KMS-11 (cell line): Measurements from ENCODE around the gene TTC32.

Experiments
- H2AFZ ChIP-seq: fragments of 200-600 bp; sonication (generic); 2 replicates; pipeline ENCODE4 v1.6.1; 2016; ENCODE audit warnings: antibody characterized with exemption, mixed run types, low read depth
- H3K27ac ChIP-seq: fragments of 200-600 bp; sonication (generic); 2 replicates; pipeline ENCODE4 v1.6.1; 2016; ENCODE audit warnings: mild to moderate bottlenecking, mixed run types
- H3K27me3 ChIP-seq: fragments of 200-600 bp; sonication (generic); 2 replicates; pipeline ENCODE4 v1.6.1; 2017; ENCODE audit warnings: mild to moderate bottlenecking, low read depth, mixed run types, moderate library complexity; ENCODE audit not compliant: insufficient read depth
- H3K36me3 ChIP-seq: fragments of 200-600 bp; sonication (generic); 2 replicates; pipeline ENCODE4 v1.6.1; 2017; ENCODE audit warnings: mild to moderate bottlenecking, mixed run types; ENCODE audit not compliant: insufficient read depth
- H3K4me1 ChIP-seq: fragments of 200-600 bp; sonication (generic); 2 replicates; pipeline ENCODE4 v1.6.1; 2016; ENCODE audit warnings: mild to moderate bottlenecking, low read depth, mixed run types; ENCODE audit not compliant: poor library complexity, severe bottlenecking
- H3K4me2 ChIP-seq: fragments of 200-600 bp; sonication (generic); 2 replicates; pipeline ENCODE4 v1.7.0; 2016; ENCODE audit warnings: mild to moderate bottlenecking, mixed run types
- H3K4me3 ChIP-seq: fragments of 200-600 bp; sonication (generic); IDR thresholded peaks from 2 replicates; pipeline ENCODE4 v1.6.1; 2017; ENCODE audit warnings: low read depth, low read length, mixed read lengths; ENCODE audit not compliant: insufficient read depth
- H3K79me2 ChIP-seq: fragments of 200-600 bp; sonication (generic); 2 replicates; pipeline ENCODE4 v1.6.1; 2016; ENCODE audit warnings: low read depth, mixed run types; ENCODE audit not compliant: insufficient read depth
- H3K9ac ChIP-seq: fragments of 200-600 bp; sonication (generic); 2 replicates; pipeline ENCODE4 v1.6.1; 2016; ENCODE audit warnings: mild to moderate bottlenecking, mixed run types
- H4K20me1 ChIP-seq: fragments of 200-600 bp; sonication (generic); 2 replicates; pipeline ENCODE4 v1.6.1; 2016; ENCODE audit warnings: mild to moderate bottlenecking, mixed run types; ENCODE audit not compliant: insufficient read depth
- TF ChIP-seq, protein P1 (sequence below): fragments of 200-600 bp; sonication (generic); conservative IDR thresholded peaks from 2 replicates; pipeline ENCODE4 v1.6.1; 2017; ENCODE audit warnings: low read depth, mild to moderate bottlenecking, antibody characterized with exemption, low read length, moderate library complexity, mixed read lengths

The TTC32 gene

DNA sequence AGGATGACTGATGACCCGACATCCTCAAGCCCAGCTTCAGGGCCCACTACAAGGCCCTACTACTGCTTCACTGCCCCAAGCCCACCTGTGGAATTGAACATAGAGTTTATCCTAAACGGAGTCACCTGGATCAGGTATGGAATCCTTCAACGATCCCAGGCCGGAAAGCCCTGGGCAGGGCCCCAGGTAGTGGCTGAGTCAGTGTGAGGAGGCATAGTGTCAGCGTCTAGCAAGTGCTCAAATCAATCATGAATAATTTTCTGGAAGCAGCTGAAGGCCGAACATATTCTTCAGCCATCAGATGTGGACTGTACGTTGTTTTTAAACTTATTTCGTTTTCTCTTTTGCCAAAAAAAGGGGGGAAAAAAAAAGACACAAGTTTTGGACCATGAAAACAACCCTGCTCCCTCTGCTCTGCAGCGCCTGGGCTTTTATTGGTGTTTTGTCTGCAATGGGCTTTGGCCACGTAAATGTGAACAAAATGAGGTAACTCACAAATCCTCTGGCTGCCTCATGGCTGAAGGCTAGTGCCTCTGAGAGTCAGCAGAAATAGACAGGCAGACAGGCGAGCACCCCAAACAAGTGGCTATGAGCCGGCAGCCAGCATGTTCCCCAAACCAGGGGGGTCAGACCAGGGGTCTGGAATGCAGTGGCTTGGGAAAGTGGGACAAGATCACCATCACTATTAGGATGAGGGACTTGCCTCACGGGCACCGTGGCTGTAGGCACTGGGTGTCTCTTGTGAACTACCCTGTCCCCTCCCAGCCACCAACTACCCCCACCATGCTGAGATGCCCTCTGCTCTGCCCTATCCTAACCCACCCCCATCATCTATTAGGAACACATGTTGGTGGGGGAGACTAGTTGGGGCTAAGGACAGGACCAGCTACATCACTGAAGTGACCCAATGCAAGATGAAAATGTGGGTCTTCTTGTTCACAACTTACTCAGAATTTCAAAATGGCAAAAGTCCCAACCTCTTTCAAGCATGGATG, 51.4 kb downstream of the TTC32 start:
- Histone ChIP-seq H3K79me2 (no peaks in the 10 kb centered on the region), H3K4me2 (no peak overlapping the region), H3K36me3 (no peaks in the 10 kb centered on the region), H3K4me3 (no peak overlapping the region), H4K20me1 (no peaks in the 10 kb centered on the region), H3K9ac (no peak overlapping the region), H3K4me1 (no peaks in the 10 kb centered on the region), H3K27ac (no peak overlapping the region), H2AFZ (no peak overlapping the region), H3K27me3 (no peaks in the 10 kb centered on the region)
- TF ChIP-seq, protein P1, sequence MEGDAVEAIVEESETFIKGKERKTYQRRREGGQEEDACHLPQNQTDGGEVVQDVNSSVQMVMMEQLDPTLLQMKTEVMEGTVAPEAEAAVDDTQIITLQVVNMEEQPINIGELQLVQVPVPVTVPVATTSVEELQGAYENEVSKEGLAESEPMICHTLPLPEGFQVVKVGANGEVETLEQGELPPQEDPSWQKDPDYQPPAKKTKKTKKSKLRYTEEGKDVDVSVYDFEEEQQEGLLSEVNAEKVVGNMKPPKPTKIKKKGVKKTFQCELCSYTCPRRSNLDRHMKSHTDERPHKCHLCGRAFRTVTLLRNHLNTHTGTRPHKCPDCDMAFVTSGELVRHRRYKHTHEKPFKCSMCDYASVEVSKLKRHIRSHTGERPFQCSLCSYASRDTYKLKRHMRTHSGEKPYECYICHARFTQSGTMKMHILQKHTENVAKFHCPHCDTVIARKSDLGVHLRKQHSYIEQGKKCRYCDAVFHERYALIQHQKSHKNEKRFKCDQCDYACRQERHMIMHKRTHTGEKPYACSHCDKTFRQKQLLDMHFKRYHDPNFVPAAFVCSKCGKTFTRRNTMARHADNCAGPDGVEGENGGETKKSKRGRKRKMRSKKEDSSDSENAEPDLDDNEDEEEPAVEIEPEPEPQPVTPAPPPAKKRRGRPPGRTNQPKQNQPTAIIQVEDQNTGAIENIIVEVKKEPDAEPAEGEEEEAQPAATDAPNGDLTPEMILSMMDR, result no peak

DNA sequence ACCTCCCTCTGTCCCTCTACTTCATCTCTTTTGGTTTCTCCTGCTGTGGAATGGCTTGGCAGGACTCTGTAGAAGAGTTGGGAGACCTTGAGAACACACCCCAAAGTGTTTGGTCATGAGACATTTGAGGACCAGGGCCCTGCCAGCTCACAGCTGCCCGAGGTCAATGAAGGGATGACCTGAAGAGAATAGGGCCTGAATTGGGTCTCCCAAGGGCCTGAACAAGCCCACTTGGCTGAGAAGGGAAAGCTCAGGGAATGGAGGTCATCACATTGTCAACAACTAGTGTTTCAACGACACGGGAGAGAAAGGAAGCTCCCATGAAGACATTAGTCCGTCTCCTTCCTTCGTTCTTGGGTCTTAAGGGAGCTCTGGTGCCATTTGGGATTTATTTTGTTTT, 52.8 kb downstream of the TTC32 start:
- H3K36me3 ChIP-seq, result no peaks in the 10 kb centered on the region
- H2AFZ ChIP-seq, result no peak overlapping the region
- no peaks in the 10 kb centered on the region for H3K79me2 ChIP-seq
- no peak overlapping the region for H3K4me2 ChIP-seq
- H3K4me3 ChIP-seq, result no peak overlapping the region
- H4K20me1 ChIP-seq, result no peaks in the 10 kb centered on the region
- no peaks in the 10 kb centered on the region for H3K4me1 ChIP-seq
- H3K27me3 ChIP-seq, result no peaks in the 10 kb centered on the region
- TF ChIP-seq, protein P1, result no peak
- no peak overlapping the region for H3K27ac ChIP-seq
- no peak overlapping the region for H3K9ac ChIP-seq

DNA sequence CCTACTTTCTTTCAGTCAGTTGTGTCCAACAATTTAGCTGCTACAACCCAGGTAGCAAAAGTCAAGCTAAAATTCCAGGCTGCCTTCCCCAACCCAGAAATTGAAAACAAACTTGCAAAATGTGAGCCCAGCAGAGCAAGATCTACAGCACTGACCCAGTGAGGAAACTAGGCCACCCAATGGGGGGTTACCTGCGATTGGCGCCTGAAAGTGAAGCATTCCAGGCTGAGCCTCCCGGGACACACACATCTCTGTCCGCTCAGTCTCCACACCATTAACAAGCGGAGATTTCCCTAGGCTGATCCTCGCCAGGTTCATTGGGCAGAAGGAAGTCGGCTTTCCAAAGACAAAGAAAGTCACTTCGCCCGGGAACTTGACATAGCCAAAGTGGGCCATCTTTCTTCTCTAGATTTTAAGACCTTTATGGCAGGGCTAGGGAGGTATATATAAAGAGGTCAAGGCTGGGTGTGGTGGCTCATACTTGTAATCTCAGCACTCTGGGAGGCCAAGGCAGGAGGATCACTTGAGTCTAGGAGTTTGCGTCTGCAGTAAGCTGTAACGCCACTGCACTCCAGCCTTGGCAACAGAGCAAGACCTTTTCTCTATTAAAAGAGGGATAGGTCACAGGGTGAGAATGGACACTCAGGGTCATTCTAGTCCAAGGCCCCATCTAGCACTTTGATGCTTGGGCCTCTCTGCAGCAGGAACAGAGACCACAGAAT, 53.6 kb downstream of the TTC32 start:
- no peaks in the 10 kb centered on the region for H3K27me3 ChIP-seq
- TF ChIP-seq, protein P1, result no peak
- H3K4me2 ChIP-seq, result no peak overlapping the region
- H3K4me3 ChIP-seq, result no peak overlapping the region
- H3K79me2 ChIP-seq, result no peaks in the 10 kb centered on the region
- no peaks in the 10 kb centered on the region for H3K4me1 ChIP-seq
- no peak overlapping the region for H2AFZ ChIP-seq
- H3K9ac ChIP-seq, result no peak overlapping the region
- H4K20me1 ChIP-seq, result no peaks in the 10 kb centered on the region
- H3K36me3 ChIP-seq, result no peaks in the 10 kb centered on the region
- H3K27ac ChIP-seq, result no peak overlapping the region

DNA sequence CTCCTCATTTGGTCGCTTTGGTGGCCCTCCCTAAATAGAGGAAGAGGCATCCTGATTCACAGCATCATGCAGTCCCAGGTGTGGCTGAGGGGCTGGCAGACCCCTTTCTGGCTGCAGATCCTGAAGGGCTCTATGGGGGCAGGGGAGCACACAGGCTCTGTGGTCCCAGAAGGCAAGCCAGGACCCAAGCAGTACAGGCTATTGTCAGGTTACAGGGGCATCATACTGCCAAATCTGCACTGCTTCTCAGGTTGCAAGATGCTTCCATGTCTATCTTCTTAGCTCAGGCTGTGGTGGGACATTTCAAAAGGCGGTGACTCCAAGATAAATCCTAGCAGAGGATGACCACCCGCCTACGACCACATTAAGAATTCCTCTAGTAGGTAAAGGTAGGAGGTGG, 54.3 kb downstream of the TTC32 start:
- Histone ChIP-seq H3K27ac (no peak overlapping the region), H2AFZ (no peak overlapping the region), H3K4me3 (no peak overlapping the region), H3K36me3 (no peaks in the 10 kb centered on the region), H3K4me1 (no peaks in the 10 kb centered on the region), H3K79me2 (no peaks in the 10 kb centered on the region), H4K20me1 (no peaks in the 10 kb centered on the region), H3K27me3 (no peaks in the 10 kb centered on the region), H3K9ac (no peak overlapping the region), H3K4me2 (no peak overlapping the region)
- TF ChIP-seq, protein P1, result no peak
